NCI-H1694 (cell line): ENCODE measurements around the gene PAK5.

Experiments used
- DNase-seq: peaks from one replicate; lab custom pipeline; 2025; lab: John Stamatoyannopoulos, UW

PAK5 gene

DNA sequence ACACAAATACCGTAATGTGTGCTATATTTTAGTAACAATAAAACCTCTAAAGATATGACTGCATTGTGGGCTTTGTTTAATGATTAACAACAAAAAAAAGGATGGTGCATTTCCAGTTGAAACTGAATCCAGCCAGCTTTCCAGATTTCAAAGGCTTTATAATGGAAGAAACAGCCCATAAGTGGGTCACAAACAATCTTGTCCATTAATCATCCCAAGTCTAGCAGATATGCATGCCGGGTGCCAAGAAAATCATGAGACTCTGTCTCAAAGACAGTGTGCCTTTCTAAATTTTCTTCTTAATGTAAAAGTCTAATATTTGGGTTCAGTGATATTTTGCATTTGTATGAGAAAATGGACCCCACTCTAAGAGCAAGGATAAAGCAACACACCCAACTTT lies 345.1 kb downstream of the PAK5 start:
- no peak for DNase-seq

GRCh38 chr20:9492067-9492466 lies 346.8 kb downstream of the PAK5 start:
- DNase-seq: no peak

GRCh38 chr20:9491324-9491723 lies 347.6 kb downstream of the PAK5 start:
- no peak for DNase-seq

DNA sequence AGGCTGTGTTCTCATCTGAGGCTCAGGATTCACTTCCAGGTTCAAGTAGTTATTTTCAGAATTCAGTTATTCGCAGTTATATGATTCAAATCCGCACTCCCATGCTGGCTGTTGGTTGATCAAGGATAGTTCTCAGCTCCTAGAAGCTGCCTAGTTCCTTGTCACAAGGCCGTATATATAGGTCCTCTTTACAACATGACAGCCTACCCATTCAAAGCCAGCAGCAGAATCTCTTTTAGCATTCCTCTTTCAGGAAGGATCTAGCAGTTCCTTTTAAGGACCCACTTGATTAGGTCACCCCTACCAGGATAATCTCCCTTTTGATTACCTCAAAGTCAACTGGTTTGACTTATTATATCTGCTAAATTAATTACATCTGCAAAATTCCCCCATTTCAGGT lies 348.2 kb downstream of the PAK5 start:
- DNase-seq: no peak

DNA sequence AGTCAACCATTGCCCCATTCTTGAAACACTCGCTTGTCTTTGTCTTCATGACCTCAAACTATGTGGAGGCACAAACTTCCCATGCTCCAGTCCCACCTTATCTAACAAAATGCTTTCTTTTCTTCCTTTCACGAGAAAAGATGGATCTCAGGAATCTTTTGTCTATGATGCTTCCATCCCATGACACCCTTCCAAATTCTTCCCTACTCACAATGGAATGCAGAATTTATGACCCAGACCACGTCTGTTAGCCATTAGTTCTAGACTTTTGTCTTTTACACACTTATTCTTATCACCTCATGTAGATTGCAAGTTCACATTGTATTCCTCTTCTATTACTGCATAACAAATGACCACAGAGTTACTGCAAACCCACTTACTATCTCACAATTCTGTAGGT lies 348.7 kb downstream of the PAK5 start:
- DNase-seq: no peak

- no peak for DNase-seq
Measured at GRCh38 chr20:9488063-9488462, 350.8 kb downstream of the PAK5 start.
